GM20000 (cell line): Measurements from ENCODE around the gene EPHB6.
A peak's percentile ranks its signal among the peaks of the same experiment; 100 is the strongest.

Experiments used
- DNase-seq: peaks from one replicate; pipeline ENCODE4 v3.0.0; 2012; ENCODE audit warnings: low spot score
- CTCF ChIP-seq: IDR thresholded peaks from 2 replicates; pipeline ENCODE4 v1.5.1; 2012; ENCODE audit warnings: mild to moderate bottlenecking, control low read depth; ENCODE audit errors: extremely low read depth, missing control alignments

The EPHB6 gene

DNA sequence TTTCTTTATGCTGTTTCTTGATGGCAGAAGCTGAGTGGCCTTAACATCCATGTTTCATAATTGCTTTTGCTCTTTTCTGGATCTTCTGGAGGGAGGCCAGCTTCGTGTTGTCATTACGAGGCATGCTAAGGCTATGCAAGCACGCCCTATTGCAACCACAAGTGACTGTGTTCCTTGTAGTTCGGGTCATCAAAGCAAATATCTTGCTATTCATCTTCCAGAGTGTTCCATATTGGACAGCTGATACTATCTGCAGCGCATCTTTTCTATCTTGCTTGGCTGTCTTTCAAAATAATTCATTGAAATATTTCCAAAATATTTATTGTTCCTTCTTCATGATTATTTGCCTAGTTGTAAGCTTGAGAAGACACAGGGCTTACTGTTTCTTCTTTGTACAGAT is 5.0 kb downstream of the EPHB6 start:
- peak; percentile 1 for DNase-seq
- TF ChIP-seq CTCF: no peak

DNA sequence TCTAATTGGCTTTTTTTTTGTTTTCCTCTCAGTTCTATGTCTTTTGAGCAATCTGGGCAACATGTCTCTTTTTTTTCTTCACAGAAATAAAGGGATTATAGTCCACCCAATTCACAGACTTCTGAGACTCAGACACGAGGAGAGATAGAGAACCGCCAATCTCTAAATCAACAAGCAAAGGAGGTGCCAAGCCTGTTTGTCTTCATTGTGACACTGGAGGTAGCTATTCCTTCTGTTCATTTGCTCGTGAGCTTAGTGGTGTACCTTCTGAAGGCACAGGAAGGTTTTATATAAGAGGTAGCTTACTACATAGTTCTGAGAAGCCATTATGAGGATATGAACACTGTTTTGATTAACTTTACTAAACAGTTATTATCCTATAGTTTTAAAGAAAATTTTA is 6.1 kb downstream of the EPHB6 start:
- DNase-seq: peak; percentile 2
- TF ChIP-seq CTCF: no peak

GRCh38 chr7:142862351-142862750 is 7.5 kb downstream of the EPHB6 start:
- no peak for DNase-seq
- no peak for TF ChIP-seq CTCF

- no peak for DNase-seq
- TF ChIP-seq CTCF: no peak
Observed at GRCh38 chr7:142862786-142863400, 8.0 kb downstream of the EPHB6 start.

DNA sequence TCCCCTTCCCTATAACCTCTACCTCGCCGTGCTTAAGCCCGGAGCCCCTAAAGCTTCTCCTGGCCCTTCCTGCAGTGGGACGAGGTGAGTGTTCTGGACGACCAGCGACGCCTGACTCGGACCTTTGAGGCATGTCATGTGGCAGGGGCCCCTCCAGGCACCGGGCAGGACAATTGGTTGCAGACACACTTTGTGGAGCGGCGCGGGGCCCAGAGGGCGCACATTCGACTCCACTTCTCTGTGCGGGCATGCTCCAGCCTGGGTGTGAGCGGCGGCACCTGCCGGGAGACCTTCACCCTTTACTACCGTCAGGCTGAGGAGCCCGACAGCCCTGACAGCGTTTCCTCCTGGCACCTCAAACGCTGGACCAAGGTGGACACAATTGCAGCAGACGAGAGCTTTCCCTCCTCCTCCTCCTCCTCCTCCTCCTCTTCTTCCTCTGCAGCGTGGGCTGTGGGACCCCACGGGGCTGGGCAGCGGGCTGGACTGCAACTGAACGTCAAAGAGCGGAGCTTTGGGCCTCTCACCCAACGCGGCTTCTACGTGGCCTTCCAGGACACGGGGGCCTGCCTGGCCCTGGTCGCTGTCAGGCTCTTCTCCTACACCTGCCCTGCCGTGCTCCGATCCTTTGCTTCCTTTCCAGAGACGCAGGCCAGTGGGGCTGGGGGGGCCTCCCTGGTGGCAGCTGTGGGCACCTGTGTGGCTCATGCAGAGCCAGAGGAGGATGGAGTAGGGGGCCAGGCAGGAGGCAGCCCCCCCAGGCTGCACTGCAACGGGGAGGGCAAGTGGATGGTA is 9.2 kb downstream of the EPHB6 start:
- no peak for TF ChIP-seq CTCF
- DNase-seq: no peak

GRCh38 chr7:142864980-142865747 is 10.3 kb downstream of the EPHB6 start:
- TF ChIP-seq CTCF: no peak
- DNase-seq: no peak

DNA sequence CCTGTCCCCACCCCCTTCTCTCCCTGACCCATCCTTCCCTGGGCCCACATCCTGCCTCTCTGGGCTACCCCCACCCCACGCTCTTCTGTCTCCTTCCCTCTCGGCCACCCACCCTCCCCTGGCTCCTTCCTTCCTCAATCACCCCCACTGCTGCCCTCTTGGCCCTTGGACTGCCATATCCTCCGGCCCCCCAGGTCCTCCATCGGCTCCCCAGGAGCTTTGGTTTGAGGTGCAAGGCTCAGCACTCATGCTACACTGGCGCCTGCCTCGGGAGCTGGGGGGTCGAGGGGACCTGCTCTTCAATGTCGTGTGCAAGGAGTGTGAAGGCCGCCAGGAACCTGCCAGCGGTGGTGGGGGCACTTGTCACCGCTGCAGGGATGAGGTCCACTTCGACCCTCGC is 10.9 kb downstream of the EPHB6 start:
- no peak for TF ChIP-seq CTCF
- DNase-seq: no peak
